Psoas muscle (tissue), 8 donors: ENCODE results near the gene SUV39H2. TPM values are rescaled to one million over a fixed set of nuclear protein-coding genes. Genes with fewer than 3 reads are reported as not detected.

Source experiments
- ATAC-seq, 4 donors: fragments of 200-7000 bp; cut with Tn5 transposase; one replicate each; pipeline ENCODE4 v1.9.1; 2020; ENCODE audit warnings: moderate library complexity in 3 of 4, mild to moderate bottlenecking in 2 of 4
- DNase-seq, 2 donors: peaks; one replicate each; pipeline ENCODE4 v3.0.0-alpha.2; 2020
- H3K27ac ChIP-seq: fragments of 200-600 bp; one replicate; pipeline ENCODE4 v1.8.0; 2022
- H3K27me3 ChIP-seq, 3 donors: fragments of 200-600 bp in 1 of 3; one replicate each; pipeline versions ENCODE4 v1.6.1 to v1.8.0; 2013 to 2022; ENCODE audit warnings: low read length in 2 of 3, mild to moderate bottlenecking in 2 of 3, moderate library complexity in 1 of 3; ENCODE audit not compliant: insufficient read depth in 3 of 3
- H3K36me3 ChIP-seq, 2 donors: fragments of 200-600 bp in 1 of 2; one replicate each; pipeline versions ENCODE4 v1.6.1 to v1.8.0; 2013 to 2022; ENCODE audit warnings: low read depth in 1 of 2, mild to moderate bottlenecking in 1 of 2, moderate library complexity in 1 of 2; ENCODE audit not compliant: insufficient read depth in 1 of 2
- H3K4me1 ChIP-seq: fragments of 200-600 bp; one replicate; pipeline ENCODE4 v1.8.0; 2022
- H3K4me3 ChIP-seq: fragments of 200-600 bp; one replicate; pipeline ENCODE4 v1.8.0; 2022; ENCODE audit warnings: mild to moderate bottlenecking
- H3K9me3 ChIP-seq: fragments of 200-600 bp; one replicate; pipeline ENCODE4 v1.8.0; 2022
- CTCF ChIP-seq: fragments of 200-600 bp; IDR thresholded peaks from one replicate; pipeline ENCODE4 v1.8.0; 2022; ENCODE audit warnings: antibody characterized with exemption
- WGBS, 3 donors: extraction: QIAGEN DNeasy Blood & Tissue Kit; methylation state at CpG; one replicate each; pipeline versions ENCODE4 v1.1.6 to v1.1.7; 2013; 5-methylcytosine and 5-hydroxymethylcytosine counted together
- intact Hi-C, 2 donors: fragments of 100-400 bp; cut with DNase I; formaldehyde crosslinking; loops; one replicate each; pipeline versions ENCODE4 v1.11.0 to v1.14.2; 2022
- polyA plus RNA-seq, 3 donors: library from polyadenylated mRNA; stranded (reverse); fragments of 200-250 nt; gene quantifications; one replicate each; pipeline ENCODE4 v1.2.3, GENCODE V29; 2013
- total RNA-seq, 4 donors: library from RNA; stranded (reverse); fragmentation: NEBNext Ultra II Directional in 2 of 4; extraction: Animal tissue kit (Norgen Biotek cat#: 25700) in 2 of 4; gene quantifications; one replicate each; pipeline versions ENCODE4 v1.2.1 to v1.2.4, GENCODE V29; 2021 to 2023
- donor health status: healthy with polysubstance abuse.
- donor health status: DM: no; HTN: no; CAD: no; lungs with moderate emphysema.
- donor health status: Bipolar disorder and iron deficiency.
- donor health status: healthy.
- donor health status: DM: yes; HTN: yes; CAD: no.
- donor health status: DM: no; HTN: no; CAD: no.
- donor health status: DM: no; HTN: no; CAD: no.
- donor health status: DM: yes; HTN: yes; CAD: no.

The SUV39H2 gene
- total and polyA plus RNA-seq, 7 donors, result 2.3 to 7.9 (median 5.9) TPM

- no peak for ATAC-seq
- H3K36me3 ChIP-seq, result no peaks in the 10 kb centered on the region
- TF ChIP-seq CTCF, result no peak
- intact Hi-C loops, result loop anchor here (5.0 kb wide), 1 partner anchor 72 kb away; the partner anchor contains the start of gene DCLRE1C (in 2 of the 2)
- peaks cover 38% of the 10 kb centered on the region for H3K4me1 ChIP-seq
- DNase-seq, result no peak
- no peaks in the 10 kb centered on the region for H3K9me3 ChIP-seq
- H3K27me3 ChIP-seq, result no peaks in the 10 kb centered on the region
- H3K4me3 ChIP-seq, result peak overlapping the region; percentile 88
- 3 to 7% (median 3%) methylated on average over 5 of the region's 5 CpGs for WGBS, 3 donors
- H3K27ac ChIP-seq, result peak overlapping the region; percentile 99
Measured at GRCh38 chr10:14879928-14880193, 1.2 kb downstream of the SUV39H2 start.

- H3K4me3 ChIP-seq, result peak overlapping the region; percentile 88
- intact Hi-C loops, result loop anchor here in 1 of 2 donors (5.0 kb wide), 1 partner anchor 72 kb away; the partner anchor contains the start of gene DCLRE1C
Measured at GRCh38 chr10:14880229-14880628, 1.6 kb downstream of the SUV39H2 start.

GRCh38 chr10:14884082-14884481, 5.4 kb downstream of the SUV39H2 start:
- Histone ChIP-seq H3K36me3 (no peaks in the 10 kb centered on the region), H3K4me1 (peaks cover 18% of the 10 kb centered on the region), H3K27me3 (no peaks in the 10 kb centered on the region), H3K9me3 (no peaks in the 10 kb centered on the region), H3K4me3 (no peak overlapping the region), H3K27ac (no peak overlapping the region)
- intact Hi-C loops, result loop anchor here in 1 of 2 donors (5.0 kb wide), 1 partner anchor 68 kb away; the partner anchor contains the start of gene DCLRE1C
- DNase-seq, result no peak
- WGBS, 3 donors, result 94 to 96% (median 95%) methylated on average over 3 of the region's 3 CpGs
- TF ChIP-seq CTCF, result no peak
- ATAC-seq, result no peak

More at GRCh38 chr10:14880229-14880628, 1.6 kb downstream of the SUV39H2 start:
- H3K4me1 ChIP-seq, result peaks cover 38% of the 10 kb centered on the region
- TF ChIP-seq CTCF, result no peak
- no peak for DNase-seq
- 45 to 54% (median 52%) methylated on average over 7 of the region's 7 CpGs for WGBS, 3 donors
- ATAC-seq, result no peak
- no peaks in the 10 kb centered on the region for H3K36me3 ChIP-seq
- no peaks in the 10 kb centered on the region for H3K27me3 ChIP-seq
- no peak overlapping the region for H3K27ac ChIP-seq
- H3K9me3 ChIP-seq, result no peaks in the 10 kb centered on the region

- no peak for ATAC-seq
- no peak for TF ChIP-seq CTCF
- no peak for DNase-seq
- no peak overlapping the region for H3K4me3 ChIP-seq
- WGBS, 3 donors, result 88 to 94% (median 90%) methylated on average over 2 of the region's 2 CpGs
- H3K9me3 ChIP-seq, result no peaks in the 10 kb centered on the region
- intact Hi-C loops, result no loop called here
- H3K27ac ChIP-seq, result no peak overlapping the region
- H3K27me3 ChIP-seq, result no peaks in the 10 kb centered on the region
- no peaks in the 10 kb centered on the region for H3K36me3 ChIP-seq
- peaks cover 4% of the 10 kb centered on the region for H3K4me1 ChIP-seq
Measured at GRCh38 chr10:14889318-14889717, 10.7 kb downstream of the SUV39H2 start.

GRCh38 chr10:14891151-14891550, 12.5 kb downstream of the SUV39H2 start:
- intact Hi-C loops, result no loop called here
- Histone ChIP-seq H3K4me3 (no peak overlapping the region), H3K27ac (no peak overlapping the region), H3K27me3 (no peaks in the 10 kb centered on the region), H3K4me1 (peaks cover 4% of the 10 kb centered on the region), H3K36me3 (no peaks in the 10 kb centered on the region), H3K9me3 (no peaks in the 10 kb centered on the region)
- 97 to 100% (median 100%) methylated on average over 1 of the region's 1 CpG for WGBS, 3 donors
- DNase-seq (no peak), ATAC-seq (no peak)
- no peak for TF ChIP-seq CTCF
